OCI-LY7 (cell line): ENCODE results near the gene MAB21L1. TPM values are rescaled to one million over a fixed set of nuclear protein-coding genes. Genes with fewer than 3 reads are reported as not detected.

Source experiments
- BruUV-seq: library from RNA; stranded (reverse); fragments of 400-500 nt; replicated peaks from 2 replicates; lab custom pipeline; 2021; lab: Mats Ljungman, UMichigan
- CTCF ChIA-PET: fragments of 300-600 bp; sonication (Branson Sonifier 250); formaldehyde crosslinking; loops from one replicate; lab custom pipeline; 2022; ENCODE audit warnings: antibody characterized with exemption; ENCODE audit not compliant: unreplicated experiment; lab: Charles Lee
- POLR2A ChIA-PET: fragments of 300-600 bp; sonication (Branson Sonifier 250); formaldehyde crosslinking; loops from one replicate; lab custom pipeline; 2022; ENCODE audit warnings: antibody characterized with exemption; lab: Charles Lee
- DNase-seq: peaks from one replicate; pipeline ENCODE4 v3.0.0-alpha.2; 2015; ENCODE audit warnings: low spot score
- H2AFZ ChIP-seq: fragments of 200-600 bp; sonication (generic), shearing (Covaris generic); 2 replicates; pipeline ENCODE4 v1.6.1; 2014; ENCODE audit warnings: mild to moderate bottlenecking, antibody characterized with exemption, low read length, moderate library complexity
- H3K27ac ChIP-seq: fragments of 200-600 bp; sonication (generic); 2 replicates; pipeline ENCODE4 v1.5.1; 2014; ENCODE audit warnings: mixed run types, low read depth, mild to moderate bottlenecking, moderate library complexity, low read length, inconsistent platforms; ENCODE audit not compliant: poor library complexity, severe bottlenecking
- H3K36me3 ChIP-seq: fragments of 200-600 bp; sonication (generic); 2 replicates; pipeline ENCODE4 v1.6.1; 2014; ENCODE audit warnings: mild to moderate bottlenecking, antibody characterized with exemption, low read length, moderate library complexity, mixed read lengths; ENCODE audit not compliant: insufficient read depth
- H3K4me1 ChIP-seq: fragments of 200-600 bp; sonication (generic); 2 replicates; pipeline ENCODE4 v1.5.1; 2014; ENCODE audit warnings: mild to moderate bottlenecking, low read length; ENCODE audit not compliant: insufficient read depth, poor library complexity, severe bottlenecking
- H3K4me2 ChIP-seq: fragments of 200-600 bp; sonication (generic); 2 replicates; pipeline ENCODE4 v1.6.1; 2014; ENCODE audit warnings: mild to moderate bottlenecking, low read length
- H3K4me3 ChIP-seq: fragments of 200-600 bp; sonication (generic); 2 replicates; pipeline ENCODE4 v1.5.1; 2014; ENCODE audit warnings: mild to moderate bottlenecking, low read depth, low read length; ENCODE audit not compliant: poor library complexity, severe bottlenecking
- H3K79me2 ChIP-seq: fragments of 200-600 bp; sonication (generic); 2 replicates; pipeline ENCODE4 v1.6.1; 2016; ENCODE audit warnings: low read depth, mild to moderate bottlenecking, low read length, moderate library complexity, mixed read lengths; ENCODE audit not compliant: insufficient read depth
- H3K9me2 ChIP-seq: fragments of 200-600 bp; sonication (generic); 2 replicates; pipeline ENCODE4 v1.6.1; 2016; ENCODE audit warnings: mild to moderate bottlenecking, low read length, mixed read lengths; ENCODE audit not compliant: insufficient read depth
- H3K9me3 ChIP-seq: fragments of 200-600 bp; sonication (generic); 2 replicates; pipeline ENCODE4 v1.6.1; 2014; ENCODE audit warnings: mild to moderate bottlenecking, mixed run types, low read length, mixed read lengths
- H4K20me1 ChIP-seq: fragments of 200-600 bp; sonication (generic); 2 replicates; pipeline ENCODE4 v1.6.1; 2014; ENCODE audit warnings: mild to moderate bottlenecking, antibody characterized with exemption, low read length, moderate library complexity, mixed read lengths; ENCODE audit not compliant: insufficient read depth
- EZH2phosphoT487 ChIP-seq: fragments of 200-600 bp; sonication (generic); IDR thresholded peaks from 2 replicates; pipeline ENCODE4 v1.6.1; 2018; ENCODE audit warnings: low read depth, borderline replicate concordance, mild to moderate bottlenecking, mixed run types, antibody characterized with exemption, low read length, moderate library complexity, mixed read lengths
- intact Hi-C: fragments of 100-400 bp; cut with micrococcal nuclease; formaldehyde crosslinking; loops from one replicate; pipeline ENCODE4 v1.10.0; 2022; ENCODE audit not compliant: unreplicated experiment
- total RNA-seq, 2 experiments: library from RNA; depleted of rRNA in 1 of 2; stranded (reverse); fragments of >200 nt in 1 of 2; shearing (Covaris generic) in 1 of 2; gene quantifications; 2 replicates each; pipeline ENCODE4 v1.2.3, GENCODE V29; 2014 to 2022
- TF ChIP-seq, protein P1 (sequence below): fragments of 200-600 bp; sonication (generic); conservative IDR thresholded peaks from 2 replicates; pipeline ENCODE4 v1.5.1; 2014; ENCODE audit warnings: mild to moderate bottlenecking, antibody characterized with exemption, low read length, moderate library complexity, mixed read lengths

Gene MAB21L1
- total RNA-seq, 2 experiments from 2014 or later, result not detected

DNA sequence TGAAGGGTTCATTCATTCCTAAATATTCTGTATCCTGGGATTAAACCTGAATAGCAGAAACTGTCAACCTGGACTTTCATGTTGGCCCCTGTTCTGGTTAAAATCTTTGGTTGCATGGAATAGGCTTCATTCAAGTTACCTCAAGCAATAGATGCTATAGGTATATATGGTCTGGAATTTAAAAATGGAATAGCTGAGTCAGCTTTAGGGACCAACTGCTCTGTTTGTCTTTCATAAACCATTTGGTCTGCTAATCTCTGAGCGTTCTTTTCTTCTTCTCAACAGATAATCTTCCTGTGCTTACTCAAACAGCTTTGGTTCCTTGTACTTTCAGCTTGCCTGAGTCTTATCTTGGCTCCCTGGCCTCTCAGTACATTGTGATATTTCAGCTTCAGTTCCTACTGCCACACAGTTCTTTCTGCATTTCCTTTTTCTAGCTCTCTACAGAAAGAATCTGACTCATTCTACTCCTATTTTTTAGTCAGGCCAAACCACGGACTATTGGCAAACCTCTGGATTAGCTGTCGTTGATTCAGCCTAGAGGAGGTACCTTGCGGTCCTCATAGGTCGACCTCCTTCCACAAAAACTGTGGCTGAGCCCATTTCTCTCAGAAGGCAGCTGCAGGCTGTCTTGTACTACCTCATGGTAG lies 35.9 kb upstream of the MAB21L1 start:
- BruUV-seq, result no TSS peak
- ChIA-PET CTCF (no interaction called here), POLR2A (interaction anchor here (0.6 to 1.4 kb wide), 2 partner anchors 19 to 117 kb away, joined by 3 to 4 read pairs; no protein-coding TSS in a partner anchor)
- Histone ChIP-seq H3K9me2 (no peaks in the 10 kb centered on the region), H3K79me2 (no peaks in the 10 kb centered on the region), H3K36me3 (no peaks in the 10 kb centered on the region), H3K4me1 (no peaks in the 10 kb centered on the region), H3K27ac (no peak overlapping the region), H3K4me2 (no peak overlapping the region), H4K20me1 (no peaks in the 10 kb centered on the region), H2AFZ (no peak overlapping the region), H3K4me3 (no peak overlapping the region), H3K9me3 (no peaks in the 10 kb centered on the region)
- no peak for DNase-seq
- TF ChIP-seq EZH2phosphoT487, result no peak
- TF ChIP-seq, protein P1, sequence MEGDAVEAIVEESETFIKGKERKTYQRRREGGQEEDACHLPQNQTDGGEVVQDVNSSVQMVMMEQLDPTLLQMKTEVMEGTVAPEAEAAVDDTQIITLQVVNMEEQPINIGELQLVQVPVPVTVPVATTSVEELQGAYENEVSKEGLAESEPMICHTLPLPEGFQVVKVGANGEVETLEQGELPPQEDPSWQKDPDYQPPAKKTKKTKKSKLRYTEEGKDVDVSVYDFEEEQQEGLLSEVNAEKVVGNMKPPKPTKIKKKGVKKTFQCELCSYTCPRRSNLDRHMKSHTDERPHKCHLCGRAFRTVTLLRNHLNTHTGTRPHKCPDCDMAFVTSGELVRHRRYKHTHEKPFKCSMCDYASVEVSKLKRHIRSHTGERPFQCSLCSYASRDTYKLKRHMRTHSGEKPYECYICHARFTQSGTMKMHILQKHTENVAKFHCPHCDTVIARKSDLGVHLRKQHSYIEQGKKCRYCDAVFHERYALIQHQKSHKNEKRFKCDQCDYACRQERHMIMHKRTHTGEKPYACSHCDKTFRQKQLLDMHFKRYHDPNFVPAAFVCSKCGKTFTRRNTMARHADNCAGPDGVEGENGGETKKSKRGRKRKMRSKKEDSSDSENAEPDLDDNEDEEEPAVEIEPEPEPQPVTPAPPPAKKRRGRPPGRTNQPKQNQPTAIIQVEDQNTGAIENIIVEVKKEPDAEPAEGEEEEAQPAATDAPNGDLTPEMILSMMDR, result no peak
- intact Hi-C loops, result no loop called here

DNA sequence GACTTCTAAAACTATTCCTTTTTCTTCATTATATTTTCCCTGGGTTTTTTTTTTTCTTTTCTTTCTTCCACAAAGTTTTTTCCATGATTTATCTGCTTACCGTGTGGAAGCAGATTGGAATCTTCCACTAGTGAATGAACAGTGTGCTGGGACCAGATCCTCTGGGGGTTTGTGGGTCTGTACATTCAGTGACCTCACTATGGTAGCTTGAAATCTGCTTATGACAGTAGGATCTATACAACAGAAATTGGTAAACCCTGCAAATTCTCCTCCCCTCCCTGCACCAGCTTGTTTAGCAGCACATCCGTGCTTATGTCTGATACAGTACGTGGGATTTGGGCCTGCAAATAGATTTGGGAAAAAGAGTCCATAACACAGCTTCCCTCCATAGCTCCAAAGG lies 26.0 kb upstream of the MAB21L1 start:
- H3K4me2 ChIP-seq, result no peak overlapping the region
- intact Hi-C loops, result no loop called here
- no peaks in the 10 kb centered on the region for H3K9me3 ChIP-seq
- no peaks in the 10 kb centered on the region for H3K36me3 ChIP-seq
- POLR2A ChIA-PET, result interaction anchor here (0.8 kb wide), 1 partner anchor 50 kb away, joined by 3 read pairs; no protein-coding TSS in a partner anchor
- H3K4me1 ChIP-seq, result no peaks in the 10 kb centered on the region
- DNase-seq, result no peak
- H3K9me2 ChIP-seq, result no peaks in the 10 kb centered on the region
- H3K27ac ChIP-seq, result no peak overlapping the region
- H3K79me2 ChIP-seq, result no peaks in the 10 kb centered on the region
- no peak overlapping the region for H3K4me3 ChIP-seq
- no peak for TF ChIP-seq EZH2phosphoT487
- TF ChIP-seq, protein P1, result no peak
- CTCF ChIA-PET, result no interaction called here
- H2AFZ ChIP-seq, result no peak overlapping the region
- no TSS peak for BruUV-seq
- no peaks in the 10 kb centered on the region for H4K20me1 ChIP-seq

DNA sequence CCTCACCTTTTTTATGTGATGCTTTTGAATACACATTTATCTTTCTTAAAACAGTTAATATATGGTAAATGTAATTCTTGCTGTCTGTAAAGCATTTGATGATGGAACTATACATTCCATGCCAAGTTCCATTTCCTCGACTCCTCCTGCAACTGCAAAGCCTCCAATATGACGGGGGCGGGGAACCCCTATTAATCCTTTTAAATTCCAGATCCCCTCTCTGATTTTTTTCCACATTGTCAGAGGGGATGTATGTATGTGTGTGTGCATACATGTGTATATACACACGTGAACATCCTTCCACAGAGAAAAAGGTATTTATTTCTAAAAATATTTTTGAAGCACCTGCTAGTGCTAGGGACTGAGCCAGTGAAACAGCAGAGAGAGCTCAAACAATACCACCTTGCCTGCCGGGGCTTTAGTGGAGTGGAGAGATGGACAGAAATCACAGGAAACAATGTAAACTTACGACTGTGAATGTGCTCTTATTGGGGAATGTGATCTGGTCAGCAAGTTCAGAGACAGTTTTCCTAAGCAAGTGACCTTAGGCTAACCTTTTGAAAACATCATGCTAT lies 25.3 kb upstream of the MAB21L1 start:
- intact Hi-C loops, result no loop called here
- BruUV-seq, result no TSS peak
- ChIA-PET POLR2A (no interaction called here), CTCF (no interaction called here)
- no peak overlapping the region for H3K4me2 ChIP-seq
- TF ChIP-seq, protein P1, result no peak
- no peak for TF ChIP-seq EZH2phosphoT487
- no peak overlapping the region for H3K4me3 ChIP-seq
- no peaks in the 10 kb centered on the region for H3K9me2 ChIP-seq
- DNase-seq, result no peak
- no peak overlapping the region for H2AFZ ChIP-seq
- H4K20me1 ChIP-seq, result no peaks in the 10 kb centered on the region
- no peaks in the 10 kb centered on the region for H3K4me1 ChIP-seq
- no peak overlapping the region for H3K27ac ChIP-seq
- H3K36me3 ChIP-seq, result no peaks in the 10 kb centered on the region
- no peaks in the 10 kb centered on the region for H3K9me3 ChIP-seq
- H3K79me2 ChIP-seq, result no peaks in the 10 kb centered on the region
